ENCODE data around the gene DELE1. TPM values are rescaled to one million over a fixed set of nuclear protein-coding genes. Genes with fewer than 3 reads are reported as not detected.

The DELE1 gene
- total RNA-seq, 1 experiment from 2014 or later, result 35.1 TPM

- no peaks in the 10 kb centered on the region for H3K9me3 ChIP-seq (ENCODE audit: low read depth, low read length, poor library complexity, severe bottlenecking)
- intact Hi-C loops (cut with micrococcal nuclease; ENCODE audit: unreplicated experiment), result loop anchor here (2.0 kb wide), 2 partner anchors 73 to 297 kb away; no protein-coding TSS in a partner anchor
- DNase-seq (ENCODE audit: low spot score), result no peak
- H3K27ac ChIP-seq (ENCODE audit: low read depth, low read length, poor library complexity, severe bottlenecking), result no peak overlapping the region
- no peaks in the 10 kb centered on the region for H3K36me3 ChIP-seq (ENCODE audit: insufficient read depth, low read length, poor library complexity, severe bottlenecking)
- no peaks in the 10 kb centered on the region for H3K27me3 ChIP-seq (replicated peaks; ENCODE audit: insufficient read depth, low read depth, low read length, poor library complexity)
- BruUV-seq (replicated peaks), result no TSS peak
- H3K4me3 ChIP-seq (ENCODE audit: low read depth, low read length, poor library complexity, severe bottlenecking), result no peak overlapping the region
- POLR2A ChIA-PET (ENCODE audit: low non-redundant PET), result interaction anchor here (0.7 kb wide), 1 partner anchor 157 kb away, joined by 3 read pairs; no protein-coding TSS in a partner anchor
- no peak for TF ChIP-seq CTCF (conservative IDR thresholded peaks at IDR 0.05; ENCODE audit: low read depth, low read length)
- TF ChIP-seq EZH2 (IDR thresholded peaks at IDR 0.05; ENCODE audit: borderline replicate concordance, low read depth, low read length, poor library complexity, severe bottlenecking), result no peak
- H3K4me1 ChIP-seq (ENCODE audit: insufficient read depth, low read length, poor library complexity, severe bottlenecking), result peaks cover 28% of the 10 kb centered on the region
- CTCF ChIA-PET, result interaction anchor here (0.5 to 2.2 kb wide), 9 partner anchors 8 to 292 kb away, joined by 3 to 47 read pairs (median 4); partner anchors contain the start of genes PCDH1 and RNF14
Measured at GRCh38 chr5:141961466-141961865, 37.8 kb downstream of the DELE1 start.

GRCh38 chr5:141963701-141964100, 40.0 kb downstream of the DELE1 start:
- intact Hi-C loops (cut with micrococcal nuclease; ENCODE audit: unreplicated experiment), result no loop called here
- no peaks in the 10 kb centered on the region for H3K36me3 ChIP-seq (ENCODE audit: insufficient read depth, low read length, poor library complexity, severe bottlenecking)
- peaks cover 17% of the 10 kb centered on the region for H3K4me1 ChIP-seq (ENCODE audit: insufficient read depth, low read length, poor library complexity, severe bottlenecking)
- no peak overlapping the region for H3K4me3 ChIP-seq (ENCODE audit: low read depth, low read length, poor library complexity, severe bottlenecking)
- H3K9me3 ChIP-seq (ENCODE audit: low read depth, low read length, poor library complexity, severe bottlenecking), result no peaks in the 10 kb centered on the region
- peak; percentile 26 for DNase-seq (ENCODE audit: low spot score)
- no peaks in the 10 kb centered on the region for H3K27me3 ChIP-seq (replicated peaks; ENCODE audit: insufficient read depth, low read depth, low read length, poor library complexity)
- TF ChIP-seq CTCF (conservative IDR thresholded peaks at IDR 0.05; ENCODE audit: low read depth, low read length), result no peak
- TF ChIP-seq EZH2 (IDR thresholded peaks at IDR 0.05; ENCODE audit: borderline replicate concordance, low read depth, low read length, poor library complexity, severe bottlenecking), result no peak
- CTCF ChIA-PET, result no interaction called here
- POLR2A ChIA-PET (ENCODE audit: low non-redundant PET), result interaction anchor here (0.6 kb wide), 1 partner anchor 721 kb away, joined by 3 read pairs; no protein-coding TSS in a partner anchor
- H3K27ac ChIP-seq (ENCODE audit: low read depth, low read length, poor library complexity, severe bottlenecking), result peak overlapping the region; percentile 33
- BruUV-seq (replicated peaks), result no TSS peak

GRCh38 chr5:141965071-141965470, 41.4 kb downstream of the DELE1 start:
- CTCF ChIA-PET, result no interaction called here
- BruUV-seq (replicated peaks), result no TSS peak
- intact Hi-C loops (cut with micrococcal nuclease; ENCODE audit: unreplicated experiment), result no loop called here
- no peak overlapping the region for H3K27ac ChIP-seq (ENCODE audit: low read depth, low read length, poor library complexity, severe bottlenecking)
- no peaks in the 10 kb centered on the region for H3K36me3 ChIP-seq (ENCODE audit: insufficient read depth, low read length, poor library complexity, severe bottlenecking)
- no peaks in the 10 kb centered on the region for H3K27me3 ChIP-seq (replicated peaks; ENCODE audit: insufficient read depth, low read depth, low read length, poor library complexity)
- POLR2A ChIA-PET (ENCODE audit: low non-redundant PET), result no interaction called here
- no peaks in the 10 kb centered on the region for H3K9me3 ChIP-seq (ENCODE audit: low read depth, low read length, poor library complexity, severe bottlenecking)
- H3K4me3 ChIP-seq (ENCODE audit: low read depth, low read length, poor library complexity, severe bottlenecking), result no peak overlapping the region
- peaks cover 20% of the 10 kb centered on the region for H3K4me1 ChIP-seq (ENCODE audit: insufficient read depth, low read length, poor library complexity, severe bottlenecking)
- TF ChIP-seq CTCF (conservative IDR thresholded peaks at IDR 0.05; ENCODE audit: low read depth, low read length) (no peak), EZH2 (IDR thresholded peaks at IDR 0.05; ENCODE audit: borderline replicate concordance, low read depth, low read length, poor library complexity, severe bottlenecking) (no peak)
- no peak for DNase-seq (ENCODE audit: low spot score)
